ENCODE results near the gene GRAMD4. TPM values are rescaled to one million over a fixed set of nuclear protein-coding genes. Genes with fewer than 3 reads are reported as not detected.

GRAMD4 gene
- total RNA-seq, 4 donors from 2014 or later: 19.1 to 25.4 (median 19.5) TPM

GRCh38 chr22:46588279-46589140 is 31.7 kb upstream of the GRAMD4 start:
- DNase-seq (ENCODE audit: low spot score) (no peak), ATAC-seq (ENCODE audit: low FRiP score) (no peak)
- TF ChIP-seq, protein P1, sequence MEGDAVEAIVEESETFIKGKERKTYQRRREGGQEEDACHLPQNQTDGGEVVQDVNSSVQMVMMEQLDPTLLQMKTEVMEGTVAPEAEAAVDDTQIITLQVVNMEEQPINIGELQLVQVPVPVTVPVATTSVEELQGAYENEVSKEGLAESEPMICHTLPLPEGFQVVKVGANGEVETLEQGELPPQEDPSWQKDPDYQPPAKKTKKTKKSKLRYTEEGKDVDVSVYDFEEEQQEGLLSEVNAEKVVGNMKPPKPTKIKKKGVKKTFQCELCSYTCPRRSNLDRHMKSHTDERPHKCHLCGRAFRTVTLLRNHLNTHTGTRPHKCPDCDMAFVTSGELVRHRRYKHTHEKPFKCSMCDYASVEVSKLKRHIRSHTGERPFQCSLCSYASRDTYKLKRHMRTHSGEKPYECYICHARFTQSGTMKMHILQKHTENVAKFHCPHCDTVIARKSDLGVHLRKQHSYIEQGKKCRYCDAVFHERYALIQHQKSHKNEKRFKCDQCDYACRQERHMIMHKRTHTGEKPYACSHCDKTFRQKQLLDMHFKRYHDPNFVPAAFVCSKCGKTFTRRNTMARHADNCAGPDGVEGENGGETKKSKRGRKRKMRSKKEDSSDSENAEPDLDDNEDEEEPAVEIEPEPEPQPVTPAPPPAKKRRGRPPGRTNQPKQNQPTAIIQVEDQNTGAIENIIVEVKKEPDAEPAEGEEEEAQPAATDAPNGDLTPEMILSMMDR (IDR thresholded peaks at IDR 0.05): no peak

GRCh38 chr22:46589141-46589748 is 30.9 kb upstream of the GRAMD4 start:
- no peak for ATAC-seq (ENCODE audit: low FRiP score)
- TF ChIP-seq, protein P1 (IDR thresholded peaks at IDR 0.05): no peak
- DNase-seq (ENCODE audit: low spot score): no peak

GRCh38 chr22:46589871-46590271 is 30.3 kb upstream of the GRAMD4 start:
- no peak for ATAC-seq (ENCODE audit: low FRiP score)
- TF ChIP-seq, protein P1 (IDR thresholded peaks at IDR 0.05): no peak
- no peak for DNase-seq (ENCODE audit: low spot score)

DNA sequence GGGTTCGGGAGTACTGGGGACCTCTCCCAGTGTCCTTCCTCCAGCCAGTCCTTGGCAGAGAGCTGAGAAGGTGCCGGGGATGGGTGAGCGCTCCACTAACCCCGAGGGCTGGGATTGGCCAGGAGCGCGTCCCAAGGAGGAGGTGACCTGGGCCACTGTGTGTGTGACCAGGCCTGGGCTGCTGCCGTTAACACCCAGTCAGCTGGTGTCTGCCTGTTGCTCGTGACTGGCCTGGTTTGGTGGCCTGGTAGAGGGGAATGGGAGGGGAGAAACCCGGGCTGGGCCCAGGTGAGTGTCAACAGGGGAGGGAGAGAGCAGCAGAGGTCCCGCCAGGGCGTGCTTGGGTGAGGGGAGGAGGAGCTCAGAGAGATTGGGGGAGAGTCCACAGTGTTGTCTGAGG is 29.9 kb upstream of the GRAMD4 start:
- ATAC-seq (ENCODE audit: low FRiP score) (no peak), DNase-seq (ENCODE audit: low spot score) (no peak)
- TF ChIP-seq, protein P1 (IDR thresholded peaks at IDR 0.05): no peak

GRCh38 chr22:46591930-46592329 is 28.3 kb upstream of the GRAMD4 start:
- ATAC-seq (ENCODE audit: low FRiP score): no peak
- DNase-seq (ENCODE audit: low spot score): no peak
- TF ChIP-seq, protein P1 (IDR thresholded peaks at IDR 0.05): no peak

- ATAC-seq (ENCODE audit: low FRiP score): no peak
- TF ChIP-seq, protein P1 (IDR thresholded peaks at IDR 0.05): no peak
- DNase-seq (ENCODE audit: low spot score): no peak
Measured at GRCh38 chr22:46592390-46592872, 27.8 kb upstream of the GRAMD4 start.
